Measurements from ENCODE around the gene HLCS.

DNA sequence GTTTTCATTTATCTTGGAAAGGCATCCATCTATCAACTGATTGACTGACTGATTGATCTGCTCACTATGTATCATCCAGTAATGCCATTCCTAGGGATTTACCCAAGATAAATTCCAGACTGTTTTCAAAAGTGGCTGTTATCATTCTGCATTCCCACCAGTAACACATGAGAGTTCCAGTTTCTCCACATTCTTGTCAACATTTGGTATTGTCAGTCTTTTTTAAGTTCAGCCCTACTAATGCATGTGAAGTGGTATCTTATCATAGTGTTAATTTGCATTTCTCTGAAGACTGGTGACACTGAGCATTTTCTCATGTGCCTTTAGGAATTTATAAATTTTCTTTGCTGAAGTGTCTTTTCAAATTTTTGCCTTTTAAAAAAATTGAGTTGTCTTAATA lies 168.0 kb downstream of the HLCS start:
- TF ChIP-seq CTCF (IDR thresholded peaks at IDR 0.05; ENCODE audit: extremely low read depth in 1 of 2, insufficient read depth in 1 of 2, low read depth in 1 of 2, low read length in 2 of 2), result no peak
- TF ChIP-seq POLR2A (IDR thresholded peaks at IDR 0.05; ENCODE audit: low read depth, low read length), result no peak
- TF ChIP-seq POLR2AphosphoS5 (IDR thresholded peaks at IDR 0.05; ENCODE audit: insufficient read depth, low read depth, low read length), result no peak
- TF ChIP-seq EZH2 (IDR thresholded peaks at IDR 0.05; ENCODE audit: borderline replicate concordance, low read depth, low read length, severe bottlenecking), result no peak
- TF ChIP-seq, protein P1, sequence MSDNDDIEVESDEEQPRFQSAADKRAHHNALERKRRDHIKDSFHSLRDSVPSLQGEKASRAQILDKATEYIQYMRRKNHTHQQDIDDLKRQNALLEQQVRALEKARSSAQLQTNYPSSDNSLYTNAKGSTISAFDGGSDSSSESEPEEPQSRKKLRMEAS (IDR thresholded peaks at IDR 0.05; ENCODE audit: insufficient read depth, insufficient read length), result no peak
- no peak for TF ChIP-seq GATA2 (IDR thresholded peaks at IDR 0.05; ENCODE audit: insufficient read depth, insufficient read length, low read depth, low read length)
- TF ChIP-seq JUN (IDR thresholded peaks at IDR 0.05; ENCODE audit: borderline replicate concordance, insufficient read depth, insufficient read length, low read depth), result no peak

All from endothelial cell of umbilical vein (primary cell).